Parathyroid adenoma (tissue), 2 donors: ENCODE data around the gene ANKRD28.
"Not testable (repeated sequence)": the region's sequence is repeated elsewhere in the genome, so short reads cannot be mapped to it uniquely, and the experiment has no call there.

Experiments used
- H2AFZ ChIP-seq: fragments of 300-600 bp; sonication (generic); one replicate; pipeline ENCODE4 v1.7.0; 2017; ENCODE audit warnings: antibody characterized with exemption, mild to moderate bottlenecking
- H3K27ac ChIP-seq: fragments of 300-600 bp; sonication (generic); one replicate; pipeline ENCODE4 v1.7.0; 2017
- H3K27me3 ChIP-seq: fragments of 300-600 bp; sonication (generic); one replicate; pipeline ENCODE4 v1.7.0; 2017; ENCODE audit warnings: low read length; ENCODE audit not compliant: control insufficient read depth, insufficient read depth
- H3K36me3 ChIP-seq: fragments of 300-600 bp; sonication (generic); one replicate; pipeline ENCODE4 v1.7.0; 2017; ENCODE audit warnings: low read length; ENCODE audit not compliant: control insufficient read depth, insufficient read depth
- H3K4me1 ChIP-seq: fragments of 300-600 bp; sonication (generic); one replicate; pipeline ENCODE4 v1.7.0; 2017; ENCODE audit warnings: control low read depth
- H3K4me2 ChIP-seq: fragments of 300-600 bp; sonication (generic); one replicate; pipeline ENCODE4 v1.7.0; 2017; ENCODE audit warnings: low read length
- H3K4me3 ChIP-seq: fragments of 300-600 bp; sonication (generic); one replicate; pipeline ENCODE4 v1.7.0; 2017; ENCODE audit warnings: low read depth, low read length
- H3K79me2 ChIP-seq: fragments of 300-600 bp; sonication (generic); one replicate; pipeline ENCODE4 v1.7.0; 2017; ENCODE audit warnings: control low read depth
- H3K9ac ChIP-seq: fragments of 300-600 bp; sonication (generic); one replicate; pipeline ENCODE4 v1.7.0; 2017; ENCODE audit warnings: mild to moderate bottlenecking
- H3K9me3 ChIP-seq: fragments of 300-600 bp; sonication (generic); one replicate; pipeline ENCODE4 v1.7.0; 2017; ENCODE audit warnings: low read length; ENCODE audit not compliant: control insufficient read depth
- CTCF ChIP-seq: fragments of 300-600 bp; sonication (generic); IDR thresholded peaks from one replicate; pipeline ENCODE4 v1.7.0; 2017; ENCODE audit warnings: antibody characterized with exemption, mild to moderate bottlenecking
- donor health status: primary hyperparathyroidism.

ANKRD28 gene

GRCh38 chr3:15629860-15630597 lies 167.8 kb downstream of the ANKRD28 start:
- Histone ChIP-seq H3K27me3 (no peaks in the 10 kb centered on the region), H3K9ac (no peak overlapping the region), H3K4me2 (peak overlapping the region; percentile 10), H3K36me3 (no peaks in the 10 kb centered on the region), H3K79me2 (peaks cover 2% of the 10 kb centered on the region), H3K4me3 (no peak overlapping the region), H3K4me1 (peaks cover 35% of the 10 kb centered on the region), H3K9me3 (no peaks in the 10 kb centered on the region), H3K27ac (peak overlapping the region; percentile 56), H2AFZ (peak overlapping the region; percentile 68)
- peak; percentile 71 for TF ChIP-seq CTCF

GRCh38 chr3:15628967-15629366 lies 168.8 kb downstream of the ANKRD28 start:
- no peak for TF ChIP-seq CTCF
- H3K27me3 ChIP-seq = no peaks in the 10 kb centered on the region
- H3K4me2 ChIP-seq = no peak overlapping the region
- H2AFZ ChIP-seq = no peak overlapping the region
- no peak overlapping the region for H3K4me3 ChIP-seq
- H3K4me1 ChIP-seq = peaks cover 25% of the 10 kb centered on the region
- H3K9me3 ChIP-seq = no peaks in the 10 kb centered on the region
- no peak overlapping the region for H3K27ac ChIP-seq
- peaks cover 2% of the 10 kb centered on the region for H3K79me2 ChIP-seq
- H3K9ac ChIP-seq = no peak overlapping the region
- no peaks in the 10 kb centered on the region for H3K36me3 ChIP-seq

- Histone ChIP-seq H3K27me3 (no peaks in the 10 kb centered on the region), H3K4me1 (no peaks in the 10 kb centered on the region), H3K4me3 (no peak overlapping the region), H3K9ac (no peak overlapping the region), H3K79me2 (no peaks in the 10 kb centered on the region), H3K36me3 (no peaks in the 10 kb centered on the region), H3K4me2 (no peak overlapping the region), H2AFZ (no peak overlapping the region), H3K27ac (no peak overlapping the region), H3K9me3 (no peaks in the 10 kb centered on the region)
- TF ChIP-seq CTCF = no peak
These were observed 174.0 kb downstream of the ANKRD28 start for GRCh38 chr3:15623535-15624440.

- not testable (repeated sequence) for H3K79me2 ChIP-seq, H2AFZ ChIP-seq, H3K4me2 ChIP-seq, H3K27ac ChIP-seq, H3K9me3 ChIP-seq, H3K36me3 ChIP-seq, H3K4me1 ChIP-seq, H3K4me3 ChIP-seq, H3K27me3 ChIP-seq, H3K9ac ChIP-seq
These were observed 177.9 kb downstream of the ANKRD28 start for GRCh38 chr3:15619659-15620464.
